GM21529 (cell line): ENCODE data around the gene PLXNA3.
A peak's percentile ranks its signal among the peaks of the same experiment; 100 is the strongest.
"Not testable (repeated sequence)": the region's sequence is repeated elsewhere in the genome, so short reads cannot be mapped to it uniquely, and the experiment has no call there.

ENCODE experiments used
- ATAC-seq: cut with Tn5 transposase; IDR thresholded peaks from one replicate; pipeline ENCODE4 v1.9.1; 2021; ENCODE audit not compliant: unreplicated experiment

Gene PLXNA3

DNA sequence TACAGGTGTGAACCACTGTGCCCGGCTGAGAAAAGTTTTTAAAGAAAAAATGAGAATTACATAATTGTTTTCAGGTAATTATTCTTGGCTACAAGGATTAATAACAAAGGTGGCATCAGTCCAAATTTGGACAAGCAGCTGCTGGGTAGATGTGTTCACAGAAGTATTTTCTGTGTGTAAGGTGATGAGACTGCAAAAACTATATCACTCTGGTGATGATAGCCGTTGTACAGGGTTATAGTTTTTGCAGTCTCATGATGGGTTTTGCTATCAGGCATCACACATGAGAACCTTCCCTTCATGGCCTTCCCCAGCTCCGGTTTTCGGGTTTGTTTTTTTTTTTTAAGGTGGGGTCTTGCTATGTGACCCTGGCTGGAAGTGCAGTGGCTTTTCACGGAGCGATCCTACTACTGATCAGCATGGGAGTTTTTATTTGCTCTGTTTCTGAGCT lies 37.4 kb downstream of the PLXNA3 start:
- ATAC-seq, result no peak

GRCh38 chrX:154496591-154497137 lies 38.6 kb downstream of the PLXNA3 start:
- not testable (repeated sequence) for ATAC-seq

DNA sequence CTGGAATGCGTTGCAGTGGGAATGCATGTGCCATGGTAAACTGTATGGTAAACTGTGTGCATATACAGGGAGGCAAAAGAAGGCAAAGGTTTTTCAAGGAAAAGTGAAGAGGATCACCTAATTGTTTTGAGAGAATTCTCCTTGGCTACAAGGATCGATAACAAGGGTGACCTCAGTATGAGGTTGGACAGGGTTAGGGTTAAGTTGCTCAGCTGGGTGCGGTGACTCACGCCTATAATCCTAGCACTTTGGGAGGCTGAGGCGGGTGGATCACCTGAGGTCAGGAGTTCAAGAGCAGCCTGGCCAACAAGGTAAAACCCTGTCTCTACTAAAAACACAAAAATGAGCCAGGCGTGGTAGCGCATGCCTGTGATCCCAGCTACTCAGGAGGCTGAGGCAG lies 43.3 kb downstream of the PLXNA3 start:
- not testable (repeated sequence) for ATAC-seq

GRCh38 chrX:154502098-154502497 lies 44.0 kb downstream of the PLXNA3 start:
- no peak for ATAC-seq

DNA sequence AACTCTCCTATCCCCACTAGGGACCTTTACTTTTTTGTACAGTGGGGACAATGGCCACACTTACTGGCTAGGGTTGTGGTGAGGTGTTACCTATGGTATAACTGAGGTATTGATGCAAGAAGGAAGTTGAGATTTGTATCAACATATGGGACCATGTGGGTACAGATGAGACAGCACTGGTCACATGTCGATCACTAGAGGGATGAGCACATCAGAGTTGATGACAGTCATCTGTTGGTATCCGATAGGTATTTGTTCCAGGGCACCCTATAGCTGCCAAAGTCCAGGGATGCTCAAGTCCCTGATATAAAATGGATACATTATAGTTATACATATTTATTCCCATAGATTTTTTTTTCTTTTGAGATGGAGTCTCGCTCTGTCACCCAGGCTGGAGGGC lies 44.9 kb downstream of the PLXNA3 start:
- no peak for ATAC-seq

- ATAC-seq, result no peak
Measured at GRCh38 chrX:154505734-154506133, 47.7 kb downstream of the PLXNA3 start.

DNA sequence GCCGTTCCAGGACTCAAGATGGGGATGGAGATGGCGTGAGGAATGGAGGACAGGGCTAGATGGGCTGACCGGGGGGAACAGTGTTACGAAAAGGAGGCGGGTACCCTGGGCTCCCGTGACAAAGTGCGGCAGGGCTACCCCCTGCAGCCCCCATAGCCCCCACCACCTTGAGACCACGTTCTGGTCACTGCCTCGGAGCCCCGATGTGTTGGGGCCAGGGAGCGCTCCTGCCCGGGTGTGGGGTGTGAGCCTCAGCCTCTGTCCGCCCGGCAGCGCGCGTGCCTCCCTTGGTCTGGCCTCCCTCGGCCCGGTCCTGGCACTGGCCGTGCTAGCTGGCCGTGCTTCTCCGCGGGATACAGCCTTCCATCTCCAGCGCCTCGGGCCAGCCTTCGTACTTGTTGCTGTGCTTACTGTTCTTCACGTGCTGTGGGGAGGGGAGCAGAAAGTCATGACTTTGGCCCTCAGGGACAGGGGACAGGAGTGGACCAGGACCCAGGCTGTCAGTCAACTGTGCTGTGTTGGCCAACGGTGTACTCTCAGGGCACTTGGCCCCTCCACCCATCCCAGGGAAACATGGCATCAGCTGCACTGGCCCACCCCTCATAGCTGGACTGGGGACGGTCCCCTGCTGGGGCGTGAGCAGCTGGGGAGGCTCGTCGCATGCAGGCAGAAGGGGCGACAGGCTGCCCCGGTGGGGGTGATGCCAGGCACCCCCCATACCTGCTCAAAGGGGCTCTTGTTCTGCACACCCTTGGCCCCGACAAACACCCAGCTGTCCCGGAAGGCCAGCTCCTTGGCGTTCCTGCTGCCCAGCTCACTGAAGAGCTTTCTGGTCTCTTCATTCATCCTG lies 48.6 kb downstream of the PLXNA3 start:
- ATAC-seq, result no peak

GRCh38 chrX:154507673-154508383 lies 49.7 kb downstream of the PLXNA3 start:
- no peak for ATAC-seq

GRCh38 chrX:154508384-154508745 lies 50.3 kb downstream of the PLXNA3 start:
- no peak for ATAC-seq

DNA sequence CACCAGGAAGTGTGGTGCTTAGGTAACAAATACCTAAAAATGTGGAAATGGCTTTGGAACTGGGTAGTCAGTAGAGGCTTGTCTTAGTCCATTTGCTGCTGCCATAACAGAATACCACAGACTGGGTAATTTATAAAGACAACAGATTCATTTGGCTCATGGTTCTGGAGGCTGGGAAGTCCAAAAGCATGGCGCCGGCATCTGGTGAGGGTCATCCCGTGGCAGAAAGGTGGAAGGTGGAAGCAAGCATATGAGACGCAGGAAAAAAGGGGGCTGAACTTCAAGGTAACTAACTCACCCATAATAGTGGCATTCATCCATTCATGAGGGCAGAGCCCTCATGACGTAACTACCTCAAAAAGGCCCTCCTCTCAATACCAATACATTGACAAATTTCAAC lies 51.4 kb downstream of the PLXNA3 start:
- no peak for ATAC-seq

DNA sequence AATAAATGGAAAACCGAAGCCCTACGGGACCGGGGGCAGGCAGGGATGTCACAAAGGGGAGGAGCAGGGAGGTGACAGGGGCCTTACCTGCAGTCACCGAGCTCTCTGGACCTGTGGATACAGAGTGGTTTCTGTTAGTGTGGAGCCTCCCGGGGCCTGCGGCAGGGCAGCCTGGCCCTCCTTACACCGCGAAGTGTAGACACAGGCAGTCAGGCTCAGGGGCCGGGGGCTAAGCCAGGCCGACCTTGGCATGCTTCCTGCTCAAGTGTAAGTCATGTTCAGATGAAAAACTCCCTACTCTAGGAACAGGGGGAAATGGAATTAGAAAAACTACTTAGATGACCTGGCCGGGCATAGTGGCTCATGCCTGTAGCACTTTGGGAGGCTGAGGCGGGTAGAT lies 53.7 kb downstream of the PLXNA3 start:
- ATAC-seq, result no peak

DNA sequence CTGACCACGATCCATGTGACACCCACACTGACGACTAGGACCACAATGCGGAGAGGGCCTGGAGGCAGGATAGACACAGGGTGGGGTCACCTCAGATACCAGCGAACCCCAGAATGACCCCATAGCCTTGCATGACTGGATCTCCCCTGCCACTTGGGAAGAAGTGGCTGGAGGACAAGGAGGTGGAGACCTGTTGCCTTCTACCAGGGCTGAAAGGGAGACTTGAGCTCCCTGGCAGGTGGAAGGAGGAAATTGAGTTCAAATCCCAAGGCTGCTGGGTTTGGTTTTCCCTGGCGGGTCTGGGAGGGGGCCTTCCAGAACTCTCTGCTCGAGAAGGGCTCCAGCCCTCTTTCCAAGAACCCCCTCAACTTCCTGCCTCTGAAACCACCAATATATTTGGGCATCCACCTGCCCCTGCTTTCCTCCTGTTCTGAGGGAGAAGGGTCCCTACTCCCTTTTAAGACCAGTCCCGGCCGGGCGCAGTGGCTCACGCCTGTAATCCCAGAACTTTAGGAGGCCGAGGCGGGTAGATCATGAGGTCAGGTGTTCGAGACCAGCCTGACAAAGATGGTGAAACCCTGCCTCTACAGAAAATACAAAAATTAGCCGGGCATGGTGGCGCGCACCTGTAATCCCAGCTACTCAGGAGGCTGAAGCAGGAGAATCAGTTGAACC lies 54.9 kb downstream of the PLXNA3 start:
- no peak for ATAC-seq

GRCh38 chrX:154513716-154514115 lies 55.6 kb downstream of the PLXNA3 start:
- ATAC-seq, result no peak

- no peak for ATAC-seq
Measured at GRCh38 chrX:154515090-154515965, 57.2 kb downstream of the PLXNA3 start.

- ATAC-seq, result peak; percentile 87
Measured at GRCh38 chrX:154515966-154516655, 58.0 kb downstream of the PLXNA3 start, which contains the start of gene FAM3A. Gene FAM3A, minus strand, starts transcription at chrX:154516232. Its CDS starts 460 bp downstream, at chrX:154515772.

DNA sequence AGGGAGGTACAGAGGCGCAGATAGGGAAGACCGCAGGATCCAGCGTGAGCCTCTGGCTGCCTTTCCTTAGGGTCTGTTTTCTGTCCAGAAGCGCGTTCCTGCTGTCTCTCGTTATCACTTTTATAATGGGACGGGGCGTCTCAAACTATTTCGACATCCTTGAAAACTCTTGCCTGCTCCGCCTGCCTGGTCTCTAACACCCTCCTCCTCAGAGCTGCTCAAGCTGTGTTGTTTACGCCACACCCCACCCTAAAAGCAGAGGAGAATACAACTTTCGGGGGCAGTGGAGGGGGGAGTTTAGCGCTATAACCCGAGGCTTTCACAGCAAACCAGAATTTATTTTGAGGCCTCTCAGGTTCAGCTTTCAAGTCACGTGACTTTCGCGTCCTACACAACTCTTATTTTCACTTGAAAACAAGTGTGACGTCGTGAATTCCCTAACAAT lies 58.6 kb downstream of the PLXNA3 start:
- ATAC-seq, result no peak

DNA sequence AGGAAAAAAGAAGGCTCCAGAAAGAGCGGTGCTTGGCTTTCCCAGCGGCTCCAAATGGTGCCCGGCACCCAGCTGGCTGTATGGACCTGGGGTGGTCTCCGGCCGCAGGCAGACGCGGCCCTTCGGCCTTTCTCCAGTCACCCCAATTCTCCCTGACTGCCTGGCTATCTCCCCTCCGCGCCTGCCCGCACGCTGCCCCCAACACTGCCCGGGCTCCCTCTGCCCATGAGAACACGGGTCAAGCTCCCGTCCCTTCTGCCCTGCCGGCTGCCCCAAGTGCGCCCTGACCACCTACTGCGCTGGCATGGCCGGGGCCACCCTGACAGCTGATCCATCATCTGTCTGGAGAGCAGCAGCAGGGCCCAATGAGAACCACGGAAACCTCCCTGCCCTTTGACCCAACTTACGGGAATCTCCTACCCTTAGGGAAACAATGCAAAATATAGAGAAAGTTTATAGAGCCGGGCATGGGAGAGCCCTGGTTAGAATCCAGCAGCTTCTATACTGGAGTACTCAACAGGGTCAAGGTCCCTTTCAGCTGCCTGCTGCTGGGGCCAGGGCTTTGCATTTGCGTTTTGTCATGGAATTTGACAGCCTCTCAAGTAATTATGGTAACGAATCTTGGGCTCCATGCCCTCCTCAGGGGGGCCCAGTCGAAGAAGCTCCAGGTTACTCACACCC lies 59.2 kb downstream of the PLXNA3 start:
- no peak for ATAC-seq

DNA sequence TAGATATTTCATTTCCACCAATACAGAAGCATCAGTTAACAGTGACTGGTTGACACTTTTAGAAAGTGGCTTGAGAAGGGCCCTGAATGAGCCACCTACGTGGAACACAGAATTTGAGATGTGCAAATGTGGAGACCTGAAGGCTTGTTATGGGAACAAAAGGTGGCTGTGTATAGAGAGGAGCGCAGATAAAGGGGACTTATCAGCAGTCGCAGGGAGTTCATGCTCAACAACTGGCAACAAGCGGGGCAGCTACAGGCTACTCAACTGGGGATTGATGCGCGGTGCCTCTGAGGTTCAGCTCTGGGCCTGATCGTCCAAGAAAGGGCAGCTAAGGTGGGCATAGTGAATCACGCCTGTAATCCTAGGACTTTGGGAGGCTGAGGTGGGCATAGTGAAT lies 61.3 kb downstream of the PLXNA3 start:
- no peak for ATAC-seq
